Measurements from ENCODE around the gene SCAANT1.

- TF ChIP-seq CTCF (IDR thresholded peaks at IDR 0.05; ENCODE audit: low read depth, low read length, poor library complexity, severe bottlenecking) (no peak), EZH2phosphoT487 (IDR thresholded peaks at IDR 0.05; ENCODE audit: borderline replicate concordance, low read length) (no peak)
These were observed 36.7 kb downstream of the SCAANT1 start for GRCh38 chr3:63875510-63875909.

All from DOHH2 (cell line).